ENCODE results near the gene FARP1.

FARP1 gene

GRCh38 chr13:98141509-98142379 is 1.1 kb upstream of the FARP1 start:
- no peak for DNase-seq (ENCODE audit: low spot score)

- no peak for DNase-seq (ENCODE audit: low spot score)
These were observed 261 bp downstream of the FARP1 start for GRCh38 chr13:98143157-98143553.

- DNase-seq (ENCODE audit: low spot score): no peak
These were observed 720 bp downstream of the FARP1 start for GRCh38 chr13:98143601-98144026.

GRCh38 chr13:98144027-98144741 is 1.3 kb downstream of the FARP1 start:
- DNase-seq (ENCODE audit: low spot score): no peak

- peak; percentile 60 for DNase-seq (ENCODE audit: low spot score)
These were observed 2.0 kb downstream of the FARP1 start for GRCh38 chr13:98144801-98145350.

- no peak for DNase-seq (ENCODE audit: low spot score)
These were observed 4.6 kb downstream of the FARP1 start for GRCh38 chr13:98147521-98147920.

GRCh38 chr13:98150832-98151479 is 8.1 kb downstream of the FARP1 start:
- no peak for DNase-seq (ENCODE audit: low spot score)

- no peak for DNase-seq (ENCODE audit: low spot score)
These were observed 12.7 kb downstream of the FARP1 start for GRCh38 chr13:98155475-98156109.

- no peak for DNase-seq (ENCODE audit: low spot score)
These were observed 13.4 kb downstream of the FARP1 start for GRCh38 chr13:98156259-98156658.

GRCh38 chr13:98157188-98157587 is 14.3 kb downstream of the FARP1 start:
- DNase-seq (ENCODE audit: low spot score): no peak

- no peak for DNase-seq (ENCODE audit: low spot score)
These were observed 14.7 kb downstream of the FARP1 start for GRCh38 chr13:98157609-98158008.

GRCh38 chr13:98158172-98158899 is 15.4 kb downstream of the FARP1 start:
- no peak for DNase-seq (ENCODE audit: low spot score)

GRCh38 chr13:98162935-98163334 is 20.0 kb downstream of the FARP1 start:
- DNase-seq (ENCODE audit: low spot score): no peak

GRCh38 chr13:98169331-98169730 is 26.4 kb downstream of the FARP1 start:
- no peak for DNase-seq (ENCODE audit: low spot score)

GRCh38 chr13:98171900-98172589 is 29.2 kb downstream of the FARP1 start:
- peak; percentile 21 for DNase-seq (ENCODE audit: low spot score)

GRCh38 chr13:98172590-98173422 is 29.9 kb downstream of the FARP1 start:
- DNase-seq (ENCODE audit: low spot score): peak; percentile 29

GRCh38 chr13:98173431-98174152 is 30.7 kb downstream of the FARP1 start:
- DNase-seq (ENCODE audit: low spot score): peak; percentile 39

- peak; percentile 38 for DNase-seq (ENCODE audit: low spot score)
These were observed 31.4 kb downstream of the FARP1 start for GRCh38 chr13:98174307-98174706.

- DNase-seq (ENCODE audit: low spot score): no peak
These were observed 32.1 kb downstream of the FARP1 start for GRCh38 chr13:98175043-98175442.

Measured in pons (tissue), 1 donor.